DMS79 (cell line): ENCODE data around the gene SAMD13.

Source experiments
- DNase-seq: peaks from one replicate; lab custom pipeline; 2025; lab: John Stamatoyannopoulos, UW

The SAMD13 gene

DNA sequence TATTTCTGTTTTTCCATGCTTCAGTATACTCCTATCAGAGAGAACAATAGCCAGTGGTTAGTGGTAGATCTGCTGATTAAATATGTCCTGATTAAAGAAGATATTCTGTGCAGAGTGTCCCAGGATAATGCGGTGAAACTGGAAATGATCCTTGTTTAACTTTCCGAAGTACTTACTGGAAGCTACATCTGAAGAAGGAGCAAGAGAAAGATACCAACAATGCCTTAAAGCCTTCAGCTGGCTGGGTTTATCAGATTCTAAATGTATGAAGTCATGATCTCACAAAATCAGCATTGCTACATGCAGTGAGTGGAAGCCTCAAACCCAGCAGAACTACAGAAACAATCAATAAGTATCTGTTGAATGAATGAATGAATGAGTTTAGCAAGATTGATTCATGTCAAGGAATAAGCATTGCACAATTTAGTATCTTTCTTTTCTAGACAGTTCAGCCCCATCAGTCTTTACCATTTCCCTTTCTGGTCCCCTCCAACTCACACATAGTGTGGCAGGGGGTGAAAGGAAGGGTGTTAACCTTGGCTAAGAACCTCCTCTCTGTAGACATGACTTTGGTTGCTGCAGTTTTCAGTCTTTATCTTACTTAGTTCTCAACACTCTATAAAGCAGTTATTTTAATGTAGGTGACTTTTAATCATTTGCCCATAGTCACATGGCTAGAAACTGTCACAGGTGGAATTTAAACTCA is 72.1 kb downstream of the SAMD13 start:
- no peak for DNase-seq

GRCh38 chr1:84374991-84375696 is 73.6 kb downstream of the SAMD13 start:
- no peak for DNase-seq

DNA sequence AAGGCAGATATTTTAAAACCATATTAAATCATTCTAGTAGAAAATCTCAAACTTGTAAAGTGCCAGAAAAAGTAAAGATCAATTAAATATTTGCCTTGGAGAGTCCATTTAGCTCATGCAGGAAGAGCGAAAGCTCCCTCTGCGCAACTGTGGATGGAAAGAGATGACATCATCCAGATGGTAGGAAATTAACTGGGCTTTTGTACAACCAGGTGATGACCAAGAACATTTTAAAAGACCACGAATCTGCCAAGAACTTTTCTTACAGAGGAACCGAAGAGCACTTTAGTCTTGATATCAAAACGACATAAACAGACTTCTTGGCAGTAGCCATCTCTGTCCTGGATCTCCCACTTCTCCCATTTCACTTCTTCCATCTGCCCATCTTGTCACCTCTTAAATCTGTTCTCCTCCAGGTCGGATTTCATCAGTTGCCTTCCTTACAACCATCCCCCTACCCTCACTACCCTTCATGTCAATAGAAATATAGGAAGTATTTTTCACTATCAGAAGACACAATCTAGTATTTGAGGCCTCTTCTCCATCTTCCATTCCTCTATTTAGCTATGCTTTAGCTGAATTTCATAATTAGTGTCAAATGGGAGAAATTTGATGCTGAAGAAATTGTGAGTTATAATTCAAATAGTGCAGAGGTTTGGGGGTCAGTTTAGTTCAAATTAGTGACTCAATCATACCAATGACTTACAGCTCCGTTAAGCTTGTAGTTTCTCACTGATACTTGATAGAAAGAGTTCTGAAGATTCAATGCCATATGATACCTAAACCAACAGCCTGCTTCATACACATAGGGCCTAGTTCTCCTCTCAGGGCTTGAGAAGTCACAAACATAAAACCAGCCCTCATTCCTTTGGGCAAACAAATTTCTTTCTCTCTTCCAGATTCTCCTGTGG is 74.7 kb downstream of the SAMD13 start:
- no peak for DNase-seq

DNA sequence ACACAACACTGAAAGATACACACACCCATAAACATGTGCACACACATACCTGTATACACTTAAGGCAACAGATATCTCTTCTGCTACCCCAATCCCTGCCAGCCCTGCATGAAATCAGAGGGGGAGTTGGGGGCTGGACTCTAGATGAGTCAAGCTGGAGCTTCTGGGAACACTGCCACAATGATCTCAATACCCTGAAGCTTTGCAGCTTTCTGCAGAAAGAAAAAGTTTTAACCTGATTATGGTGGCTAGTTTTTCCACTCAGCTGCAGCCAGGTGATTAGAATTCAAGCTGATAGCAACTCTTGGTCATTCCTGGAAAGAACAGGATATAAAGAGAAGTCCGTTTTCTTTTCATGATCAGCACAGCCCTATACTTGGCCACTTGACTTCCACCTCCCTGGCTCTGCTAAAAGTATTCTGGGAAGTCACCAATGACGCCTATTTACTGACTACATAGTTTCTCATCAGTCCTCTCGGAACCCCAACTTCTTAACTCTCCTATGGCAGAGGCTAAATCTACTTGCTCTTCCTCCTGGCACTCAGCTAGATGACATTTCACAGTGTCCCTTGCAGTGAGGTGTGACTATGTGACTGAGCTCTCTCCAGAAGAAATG is 76.1 kb downstream of the SAMD13 start:
- DNase-seq, result no peak

DNA sequence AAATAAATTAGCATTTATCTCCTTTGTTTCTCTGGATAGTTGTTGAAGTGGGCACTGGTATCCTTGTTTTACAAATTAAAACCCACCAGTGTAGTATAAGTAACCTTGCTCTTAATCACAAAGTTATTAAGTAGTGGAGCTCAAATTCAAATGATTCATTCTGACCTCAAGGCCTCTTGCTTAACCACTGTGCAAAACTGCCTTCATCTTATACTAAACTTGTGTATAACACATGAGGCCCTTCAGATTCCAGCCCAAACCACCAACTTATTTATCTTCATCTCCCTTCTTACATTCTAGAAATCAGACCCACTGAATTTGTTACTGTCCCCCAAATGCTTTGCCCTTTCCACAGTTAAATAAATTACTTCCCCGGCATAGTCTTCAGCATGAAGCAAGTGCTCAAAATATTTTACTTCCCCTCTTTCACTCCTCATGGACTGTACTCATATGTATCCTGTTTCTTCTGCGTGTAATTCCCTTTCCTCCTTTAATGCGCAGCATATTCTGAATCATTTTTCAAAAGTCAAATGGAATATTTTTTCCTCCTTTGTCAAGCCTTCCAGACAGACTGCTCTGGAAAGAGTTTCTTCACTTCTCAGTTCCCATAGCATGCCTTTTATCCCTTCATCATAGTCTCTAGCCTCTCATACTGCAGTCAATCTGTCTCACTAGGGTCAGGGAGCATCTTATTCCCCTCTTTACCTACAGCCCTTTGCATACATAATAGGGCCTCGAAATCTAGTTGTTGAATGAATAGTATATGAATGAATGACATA is 77.8 kb downstream of the SAMD13 start:
- DNase-seq, result no peak

DNA sequence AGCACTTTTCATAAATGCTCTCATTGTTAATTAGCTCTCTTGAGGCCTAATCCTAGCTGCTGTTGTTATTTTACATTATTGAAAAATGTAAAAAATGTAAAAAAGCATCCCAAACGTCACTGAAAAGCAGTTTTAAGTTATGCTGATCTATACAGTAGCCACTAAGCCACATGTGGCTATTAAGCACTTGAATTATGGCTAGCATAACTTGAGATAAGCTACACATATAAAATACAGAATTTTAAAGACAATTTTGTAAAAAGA is 78.3 kb downstream of the SAMD13 start:
- DNase-seq, result no peak

DNA sequence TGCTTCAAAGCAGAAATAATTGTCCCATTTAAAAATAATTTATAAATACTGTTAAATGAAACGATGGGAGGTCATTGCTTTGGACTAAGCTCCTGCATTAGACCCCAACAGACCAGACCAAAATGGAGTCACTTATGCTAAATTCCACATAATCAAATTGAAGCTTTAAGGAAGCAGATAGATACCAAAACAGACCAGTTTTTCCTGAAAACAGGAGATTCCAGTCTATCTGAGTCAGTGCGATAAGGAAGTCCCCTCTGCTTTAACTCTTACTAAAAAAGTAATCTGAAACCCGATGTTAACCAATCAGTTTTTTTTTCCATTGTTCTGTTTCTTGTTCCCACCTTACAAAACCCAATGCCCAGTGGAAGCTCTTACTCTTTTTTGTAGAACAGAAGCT is 80.6 kb downstream of the SAMD13 start:
- DNase-seq, result no peak

GRCh38 chr1:84385347-84385746 is 83.8 kb downstream of the SAMD13 start:
- no peak for DNase-seq

DNA sequence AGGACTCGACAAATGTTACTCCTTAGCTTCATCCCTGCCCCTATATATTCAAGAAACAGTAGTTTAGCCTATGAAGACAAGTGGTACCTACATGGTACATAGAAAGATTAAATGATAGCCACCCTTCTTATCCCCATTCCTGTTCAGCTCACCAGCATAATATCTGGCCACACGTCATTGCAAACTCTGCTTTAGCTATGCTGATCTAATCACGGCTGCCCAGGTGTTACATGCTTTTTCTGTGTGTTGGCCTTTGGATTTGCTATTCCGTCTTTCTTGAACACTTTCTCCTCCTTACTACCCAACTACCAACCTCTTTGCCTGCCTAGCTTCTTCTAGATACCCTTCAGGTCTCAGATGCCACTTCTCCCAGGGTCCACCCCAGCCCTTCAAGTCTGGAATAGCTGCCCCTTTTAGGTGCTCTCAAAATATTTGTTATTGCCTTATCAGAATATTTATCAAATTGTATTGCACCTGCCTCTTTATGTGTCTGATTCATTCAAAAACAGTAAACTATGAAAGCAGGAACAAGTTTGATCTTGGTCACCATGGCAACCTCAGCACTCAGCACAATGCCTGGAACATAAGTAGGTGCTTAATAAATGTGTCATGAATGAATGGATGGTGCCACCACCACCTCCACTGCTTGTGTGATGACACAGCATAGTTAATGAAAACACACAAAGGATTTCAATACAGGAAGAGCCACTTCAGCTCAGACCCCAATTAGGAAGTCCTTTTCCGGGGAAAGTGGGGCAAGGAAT is 85.4 kb downstream of the SAMD13 start:
- DNase-seq, result no peak

GRCh38 chr1:84387480-84388163 is 86.1 kb downstream of the SAMD13 start:
- DNase-seq, result no peak

- DNase-seq, result no peak
Observed at GRCh38 chr1:84390226-84390625, 88.7 kb downstream of the SAMD13 start.

- DNase-seq, result no peak
Observed at GRCh38 chr1:84398175-84399155, 97.0 kb downstream of the SAMD13 start, which contains the start of gene DNASE2B. DNASE2B (plus strand) TSS chr1:84398484; CDS start chr1:84398565, 81 bp downstream.
